ENCODE measurements around the gene STYXL2. TPM values are rescaled to one million over a fixed set of nuclear protein-coding genes. Genes with fewer than 3 reads are reported as not detected.

Gene STYXL2
- total RNA-seq, 2 experiments from 2014 or later, result not detected

- Histone ChIP-seq H3K4me1 (ENCODE audit: insufficient read depth, low read length, poor library complexity, severe bottlenecking) (peaks cover 5% of the 10 kb centered on the region), H3K27ac (ENCODE audit: low read depth, low read length, poor library complexity, severe bottlenecking) (no peak overlapping the region), H3K9me3 (ENCODE audit: low read length) (no peaks in the 10 kb centered on the region), H3K79me2 (ENCODE audit: insufficient read depth, low read depth, low read length) (no peaks in the 10 kb centered on the region), H3K4me2 (ENCODE audit: low read length) (no peak overlapping the region), H2AFZ (ENCODE audit: low read length) (no peak overlapping the region), H3K36me3 (ENCODE audit: insufficient read depth, low read length) (no peaks in the 10 kb centered on the region), H3K4me3 (ENCODE audit: low read depth, low read length, poor library complexity, severe bottlenecking) (no peak overlapping the region), H4K20me1 (ENCODE audit: insufficient read depth, low read length) (no peaks in the 10 kb centered on the region), H3K9me2 (ENCODE audit: insufficient read depth, low read length) (no peaks in the 10 kb centered on the region)
- no peak for TF ChIP-seq EZH2phosphoT487 (IDR thresholded peaks at IDR 0.05; ENCODE audit: borderline replicate concordance, low read depth, low read length)
- TF ChIP-seq CTCF (conservative IDR thresholded peaks at IDR 0.05; ENCODE audit: low read length), result no peak
- ChIA-PET POLR2A (interaction anchor here (1.0 to 1.1 kb wide), 2 partner anchors 10 to 16 kb away, joined by 3 to 4 read pairs; no protein-coding TSS in a partner anchor), CTCF (ENCODE audit: unreplicated experiment) (no interaction called here)
- no TSS peak for BruUV-seq (replicated peaks)
- intact Hi-C loops (cut with micrococcal nuclease; ENCODE audit: unreplicated experiment), result no loop called here
- no peak for DNase-seq (ENCODE audit: low spot score)
These were observed 44.8 kb downstream of the STYXL2 start for GRCh38 chr1:167138703-167139102.

GRCh38 chr1:167141963-167142362 is 48.1 kb downstream of the STYXL2 start:
- Histone ChIP-seq H3K4me1 (ENCODE audit: insufficient read depth, low read length, poor library complexity, severe bottlenecking) (no peaks in the 10 kb centered on the region), H4K20me1 (ENCODE audit: insufficient read depth, low read length) (no peaks in the 10 kb centered on the region), H3K27ac (ENCODE audit: low read depth, low read length, poor library complexity, severe bottlenecking) (no peak overlapping the region), H3K9me2 (ENCODE audit: insufficient read depth, low read length) (no peaks in the 10 kb centered on the region), H2AFZ (ENCODE audit: low read length) (no peak overlapping the region), H3K9me3 (ENCODE audit: low read length) (no peaks in the 10 kb centered on the region), H3K36me3 (ENCODE audit: insufficient read depth, low read length) (no peaks in the 10 kb centered on the region), H3K4me2 (ENCODE audit: low read length) (no peak overlapping the region), H3K4me3 (ENCODE audit: low read depth, low read length, poor library complexity, severe bottlenecking) (no peak overlapping the region), H3K79me2 (ENCODE audit: insufficient read depth, low read depth, low read length) (no peaks in the 10 kb centered on the region)
- no TSS peak for BruUV-seq (replicated peaks)
- ChIA-PET POLR2A (no interaction called here), CTCF (ENCODE audit: unreplicated experiment) (no interaction called here)
- no peak for DNase-seq (ENCODE audit: low spot score)
- intact Hi-C loops (cut with micrococcal nuclease; ENCODE audit: unreplicated experiment), result no loop called here
- TF ChIP-seq CTCF (conservative IDR thresholded peaks at IDR 0.05; ENCODE audit: low read length) (no peak), EZH2phosphoT487 (IDR thresholded peaks at IDR 0.05; ENCODE audit: borderline replicate concordance, low read depth, low read length) (no peak)

Other genes with a start within 250 kb of the STYXL2 start
- gene TADA1, start 217.8 kb upstream of the STYXL2 start, total RNA-seq (2014; rRNA removed; shearing (Covaris generic)), result 14.9 and 16.9 TPM in 2 replicates
- gene TADA1, start 217.8 kb upstream of the STYXL2 start, total RNA-seq (2022), result 16.4 and 20.3 TPM in 2 replicates
- gene ILDR2, start 118.5 kb upstream of the STYXL2 start, total RNA-seq (2014; rRNA removed; shearing (Covaris generic)), result 5.3 and 6.0 TPM in 2 replicates
- gene ILDR2, start 118.5 kb upstream of the STYXL2 start, total RNA-seq (2022), result 2.5 and 3.2 TPM in 2 replicates
- not detected in 2 replicates for gene MAEL, start 104.8 kb upstream of the STYXL2 start, total RNA-seq (2014; rRNA removed; shearing (Covaris generic))
- not detected in 2 replicates for gene MAEL, start 104.8 kb upstream of the STYXL2 start, total RNA-seq (2022)
- gene GPA33, start 3.7 kb upstream of the STYXL2 start, total RNA-seq (2014; rRNA removed; shearing (Covaris generic)), result not detected in 2 replicates
- not detected in 2 replicates for gene GPA33, start 3.7 kb upstream of the STYXL2 start, total RNA-seq (2022)
- 18.7 and 21.2 TPM in 2 replicates for gene POU2F1, start 126.8 kb downstream of the STYXL2 start, total RNA-seq (2014; rRNA removed; shearing (Covaris generic))
- gene POU2F1, start 126.8 kb downstream of the STYXL2 start, total RNA-seq (2022), result 52.3 and 53.4 TPM in 2 replicates